Fibroblast of pulmonary artery (primary cell): ENCODE data around the gene DMRT1.
"Not testable (repeated sequence)": the region's sequence is repeated elsewhere in the genome, so short reads cannot be mapped to it uniquely, and the experiment has no call there.

Experiments
- DNase-seq: peaks from one replicate; pipeline ENCODE4 v3.0.0-alpha.2; 2010; ENCODE audit warnings: low read depth
- H3K4me3 ChIP-seq: replicated peaks from 2 replicates; pipeline ENCODE4 v1.5.1; 2011; ENCODE audit warnings: low read depth, mild to moderate bottlenecking, control low read depth, low read length, moderate library complexity
- TF ChIP-seq, protein P1 (sequence below): IDR thresholded peaks from 2 replicates; pipeline ENCODE4 v1.5.1; 2011; ENCODE audit warnings: mild to moderate bottlenecking, control low read depth, low read length, inconsistent platforms; ENCODE audit errors: missing control alignments

DMRT1 gene

DNA sequence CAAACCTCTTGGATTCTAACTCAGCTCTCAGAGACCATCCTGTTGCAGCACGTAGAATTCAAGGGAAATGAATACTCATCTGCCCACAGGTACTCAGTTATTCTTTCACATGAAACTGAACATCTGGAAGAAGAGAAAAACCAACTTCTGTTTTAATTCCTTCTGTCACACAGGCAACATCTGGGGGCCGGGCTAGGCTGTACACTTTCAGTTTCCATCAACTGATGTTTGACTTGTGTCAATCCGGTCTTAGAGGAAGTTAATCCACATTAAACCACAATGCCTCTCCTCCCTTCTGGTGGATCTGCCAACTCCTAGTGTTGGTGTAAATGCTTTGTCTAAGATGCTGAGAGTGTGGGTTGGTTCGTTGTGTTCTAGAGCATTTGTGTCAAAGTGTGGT is 152.5 kb downstream of the DMRT1 start:
- TF ChIP-seq, protein P1, sequence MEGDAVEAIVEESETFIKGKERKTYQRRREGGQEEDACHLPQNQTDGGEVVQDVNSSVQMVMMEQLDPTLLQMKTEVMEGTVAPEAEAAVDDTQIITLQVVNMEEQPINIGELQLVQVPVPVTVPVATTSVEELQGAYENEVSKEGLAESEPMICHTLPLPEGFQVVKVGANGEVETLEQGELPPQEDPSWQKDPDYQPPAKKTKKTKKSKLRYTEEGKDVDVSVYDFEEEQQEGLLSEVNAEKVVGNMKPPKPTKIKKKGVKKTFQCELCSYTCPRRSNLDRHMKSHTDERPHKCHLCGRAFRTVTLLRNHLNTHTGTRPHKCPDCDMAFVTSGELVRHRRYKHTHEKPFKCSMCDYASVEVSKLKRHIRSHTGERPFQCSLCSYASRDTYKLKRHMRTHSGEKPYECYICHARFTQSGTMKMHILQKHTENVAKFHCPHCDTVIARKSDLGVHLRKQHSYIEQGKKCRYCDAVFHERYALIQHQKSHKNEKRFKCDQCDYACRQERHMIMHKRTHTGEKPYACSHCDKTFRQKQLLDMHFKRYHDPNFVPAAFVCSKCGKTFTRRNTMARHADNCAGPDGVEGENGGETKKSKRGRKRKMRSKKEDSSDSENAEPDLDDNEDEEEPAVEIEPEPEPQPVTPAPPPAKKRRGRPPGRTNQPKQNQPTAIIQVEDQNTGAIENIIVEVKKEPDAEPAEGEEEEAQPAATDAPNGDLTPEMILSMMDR, result no peak
- DNase-seq, result no peak
- H3K4me3 ChIP-seq, result no peak overlapping the region

DNA sequence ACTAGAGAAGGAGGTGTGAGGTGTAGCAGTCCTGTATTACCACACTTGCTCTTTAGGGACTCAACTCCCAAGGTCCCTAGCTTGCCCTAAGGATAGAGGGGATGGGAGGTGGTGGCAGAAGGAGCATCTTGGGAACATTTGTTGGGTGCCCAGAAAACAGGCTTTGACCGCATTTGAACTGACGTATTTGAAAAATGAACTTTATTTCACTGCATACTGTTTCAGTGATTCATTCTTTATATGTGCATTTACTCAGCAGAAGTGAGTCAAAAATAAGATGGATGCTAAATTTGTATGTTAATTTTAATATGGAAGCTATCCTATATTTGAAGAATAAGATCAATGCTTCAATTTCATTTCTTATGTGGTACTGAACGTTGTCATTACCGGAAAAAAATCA is 153.7 kb downstream of the DMRT1 start:
- no peak overlapping the region for H3K4me3 ChIP-seq
- TF ChIP-seq, protein P1, result no peak
- DNase-seq, result no peak

DNA sequence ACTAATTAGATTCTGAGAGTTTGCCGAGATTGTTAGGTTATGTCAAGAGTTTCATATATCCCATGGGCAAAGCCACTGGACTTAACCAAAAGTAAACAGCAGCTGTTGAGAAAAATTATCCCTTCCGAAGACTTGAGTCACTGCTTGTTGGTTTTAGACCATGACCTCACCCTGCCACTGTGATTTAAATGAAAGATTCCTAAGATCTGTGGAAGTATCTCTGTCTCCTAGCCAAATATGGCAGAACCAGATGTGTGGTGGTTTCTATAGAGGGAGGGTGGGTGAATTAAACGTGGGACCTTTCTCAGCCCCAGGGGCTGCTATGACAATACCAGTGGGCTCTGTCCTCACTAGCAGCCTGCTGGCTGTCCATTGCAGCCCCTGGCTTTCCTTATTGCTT is 154.3 kb downstream of the DMRT1 start:
- no peak for DNase-seq
- no peak overlapping the region for H3K4me3 ChIP-seq
- TF ChIP-seq, protein P1, result no peak

DNA sequence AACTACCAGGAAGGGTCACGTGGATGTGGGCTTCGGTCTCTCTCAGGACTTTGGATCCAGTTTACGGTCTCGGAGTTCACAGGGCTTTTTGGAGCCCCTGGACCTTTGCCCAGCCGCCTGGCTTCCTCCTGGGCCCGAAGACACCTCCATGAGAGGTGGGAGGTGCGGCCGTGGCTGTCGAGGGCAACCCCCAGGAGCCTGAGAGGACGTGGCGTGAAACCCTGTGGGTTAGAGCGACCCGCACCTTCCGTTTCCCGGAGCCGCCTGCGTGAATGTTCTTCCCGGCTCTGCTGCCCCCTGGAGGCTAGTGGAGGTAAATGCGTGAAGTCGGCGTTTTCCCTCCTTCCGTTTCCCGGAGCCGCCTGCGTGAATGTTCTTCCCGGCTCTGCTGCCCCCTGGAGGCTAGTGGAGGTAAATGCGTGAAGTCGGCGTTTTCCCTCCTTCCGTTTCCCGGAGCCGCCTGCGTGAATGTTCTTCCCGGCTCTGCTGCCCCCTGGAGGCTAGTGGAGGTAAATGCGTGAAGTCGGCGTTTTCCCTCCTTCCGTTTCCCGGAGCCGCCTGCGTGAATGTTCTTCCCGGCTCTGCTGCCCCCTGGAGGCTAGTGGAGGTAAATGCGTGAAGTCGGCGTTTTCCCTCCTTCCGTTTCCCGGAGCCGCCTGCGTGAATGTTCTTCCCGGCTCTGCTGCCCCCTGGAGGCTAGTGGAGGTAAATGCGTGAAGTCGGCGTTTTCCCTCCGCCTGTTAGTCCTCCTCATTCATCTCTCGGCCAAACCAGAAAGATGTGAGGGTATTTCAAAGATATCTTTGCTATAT is 157.0 kb downstream of the DMRT1 start:
- H3K4me3 ChIP-seq, DNase-seq: not testable (repeated sequence)
- TF ChIP-seq, protein P1, result peak; percentile 16

DNA sequence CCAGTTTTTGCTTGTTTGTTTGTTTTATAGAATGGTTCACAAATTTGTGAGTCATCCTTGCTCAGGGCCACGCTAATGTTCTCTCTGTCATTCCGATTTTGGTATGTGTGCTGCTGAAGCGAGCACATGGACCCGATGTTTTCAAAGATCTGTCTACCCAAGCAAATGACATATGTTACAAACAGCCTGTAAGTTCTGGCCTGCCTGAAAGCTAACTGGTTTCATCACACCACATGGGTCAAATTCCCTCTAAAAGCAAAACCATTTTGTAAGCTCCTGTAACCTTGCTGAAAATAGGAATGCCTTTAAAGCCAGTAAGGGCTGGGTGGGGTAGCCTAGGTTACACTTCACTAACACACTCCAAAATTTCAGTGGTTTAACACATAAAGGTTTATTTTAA is 160.3 kb downstream of the DMRT1 start:
- TF ChIP-seq, protein P1, result no peak
- no peak overlapping the region for H3K4me3 ChIP-seq
- DNase-seq, result no peak

DNA sequence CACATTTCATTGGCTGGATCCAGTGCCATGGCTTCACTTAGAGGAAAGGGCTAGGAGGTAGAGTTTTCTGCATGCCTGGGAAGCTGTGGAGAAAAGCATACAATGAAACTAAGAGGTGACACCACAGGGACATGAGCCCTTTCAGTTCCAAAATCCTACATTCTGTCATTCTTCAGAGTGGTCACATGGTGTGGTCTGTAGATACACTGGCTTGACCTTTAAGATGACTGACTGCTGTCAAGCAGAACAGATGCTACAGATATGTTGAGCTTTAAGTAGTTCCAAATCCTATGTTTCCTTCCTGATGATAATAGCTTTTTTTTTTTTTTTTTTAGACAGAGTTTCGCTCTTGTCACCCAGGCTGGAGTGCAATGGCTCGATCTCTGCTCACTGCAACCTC is 161.2 kb downstream of the DMRT1 start:
- DNase-seq, result no peak
- TF ChIP-seq, protein P1, result no peak
- no peak overlapping the region for H3K4me3 ChIP-seq
